ENCODE measurements around the gene MFSD6.
A peak's percentile ranks its signal among the peaks of the same experiment; 100 is the strongest.

Gene MFSD6

DNA sequence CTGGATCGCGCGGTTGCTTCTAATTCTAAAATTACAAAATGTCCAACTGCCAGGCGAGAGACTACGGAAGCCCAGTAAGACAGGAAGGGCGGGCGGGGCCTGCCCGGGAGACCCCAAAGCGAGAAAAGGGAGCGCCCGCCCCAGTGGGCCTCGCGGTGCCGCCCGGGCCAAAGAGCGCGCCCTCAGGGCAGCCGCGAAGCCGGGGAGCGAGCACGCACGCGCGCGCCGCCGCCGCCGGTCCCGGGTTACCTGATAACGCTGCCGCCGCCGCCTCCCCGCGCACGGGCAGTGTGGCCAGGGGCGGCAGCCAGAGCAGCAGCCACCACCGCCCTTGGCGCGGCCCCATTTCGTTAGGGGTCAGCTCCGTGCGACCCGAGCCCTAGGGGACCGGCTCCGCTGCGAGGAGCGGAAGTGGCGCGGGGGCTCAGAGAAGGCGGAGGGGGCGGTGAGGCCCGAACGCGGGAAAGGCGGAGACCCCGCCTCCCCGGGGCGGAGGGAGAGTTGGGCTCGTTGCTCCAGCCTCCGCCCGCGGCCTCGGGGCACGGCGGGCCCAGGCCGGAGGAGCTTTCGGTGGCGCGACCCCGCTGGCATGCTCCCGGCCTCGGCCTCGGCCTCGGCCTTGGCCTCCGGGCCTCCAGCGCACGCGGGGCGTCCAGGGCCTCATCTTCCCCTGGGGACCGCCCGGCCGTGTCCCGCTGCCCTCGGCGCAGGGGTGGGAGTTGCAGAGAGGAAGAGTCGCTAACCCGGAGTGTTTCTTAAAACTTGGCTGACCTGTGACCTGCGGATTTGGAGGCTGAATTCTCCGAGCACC lies 126.4 kb downstream of the MFSD6 start, which contains the start of gene NEMP2:
NEMP2 (minus strand) TSS at position 413 of the 811 bp plus-strand sequence; CDS start at position 346, 67 bp downstream.
- peak; percentile 90 to 93 for DNase-seq

DNA sequence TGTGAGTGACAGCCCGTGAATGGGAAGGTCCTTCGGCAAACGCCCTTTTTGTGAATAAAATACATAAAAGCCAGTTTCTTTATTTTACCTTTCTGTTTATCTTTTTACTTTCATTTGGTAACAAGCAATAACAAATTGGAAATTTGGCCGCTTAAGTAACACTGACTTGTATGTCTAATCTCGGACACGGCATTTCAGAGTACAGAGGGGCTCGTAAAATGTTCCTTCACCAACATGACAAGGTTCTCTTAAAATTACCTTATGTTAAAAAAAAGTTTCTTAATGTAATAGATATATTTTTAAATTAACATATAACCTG lies 126.9 kb downstream of the MFSD6 start:
- no peak for DNase-seq

DNA sequence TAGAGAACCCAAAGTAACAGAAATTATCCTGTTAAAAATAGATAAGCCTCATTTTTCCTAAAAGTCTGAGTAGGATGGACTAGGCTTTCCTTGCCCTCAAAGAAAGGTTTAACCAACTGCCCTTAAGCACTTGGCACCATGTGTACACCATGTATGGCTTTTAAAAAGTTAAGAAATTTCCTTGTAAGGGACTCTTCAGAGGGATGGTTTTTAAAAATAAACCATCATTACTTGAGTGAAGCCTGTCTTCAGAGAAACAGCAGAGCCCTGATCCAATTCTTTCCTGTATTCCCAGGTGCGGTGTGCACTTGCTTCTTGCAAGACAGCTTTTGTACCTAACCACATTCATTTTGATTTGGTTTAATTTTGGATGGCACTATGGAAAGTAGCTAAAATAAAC lies 127.4 kb downstream of the MFSD6 start:
- DNase-seq, result no peak

DNA sequence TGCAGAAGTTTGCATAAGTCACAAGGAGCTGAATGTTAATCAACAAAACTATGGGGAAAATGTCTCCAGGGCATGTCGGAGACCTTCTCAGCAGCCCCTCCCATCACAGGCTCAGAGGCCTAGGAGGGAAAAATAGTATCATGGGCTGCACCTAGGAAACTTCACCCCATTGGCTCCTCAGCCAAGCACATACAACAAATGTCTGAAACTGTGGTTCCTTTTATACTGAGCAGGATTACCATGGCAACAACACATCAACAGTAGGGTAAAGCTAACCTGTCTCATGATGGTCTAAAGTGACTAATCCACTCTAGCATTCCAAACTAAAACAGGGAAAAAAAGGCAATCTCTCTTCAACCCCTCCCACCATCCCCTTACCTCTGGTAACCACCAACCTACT lies 129.6 kb downstream of the MFSD6 start:
- DNase-seq, result no peak

DNA sequence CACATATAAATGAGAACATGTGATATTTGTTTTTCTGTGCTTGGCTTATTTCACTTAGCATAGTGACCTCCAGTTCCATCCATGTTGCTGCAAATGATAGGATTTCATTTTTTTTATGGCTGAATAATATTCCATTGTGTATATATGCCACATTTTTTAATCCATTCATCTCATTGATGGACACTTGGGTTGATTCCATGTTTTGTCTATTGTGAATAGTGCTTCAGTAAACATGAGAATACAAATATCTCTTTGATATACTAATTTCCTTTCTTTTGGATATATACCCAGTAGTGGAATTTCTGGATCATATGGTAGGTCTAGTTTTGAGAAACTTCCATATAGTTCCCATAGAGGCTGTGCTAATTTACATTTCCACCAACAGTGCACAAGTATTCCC lies 130.0 kb downstream of the MFSD6 start:
- DNase-seq, result no peak

DNA sequence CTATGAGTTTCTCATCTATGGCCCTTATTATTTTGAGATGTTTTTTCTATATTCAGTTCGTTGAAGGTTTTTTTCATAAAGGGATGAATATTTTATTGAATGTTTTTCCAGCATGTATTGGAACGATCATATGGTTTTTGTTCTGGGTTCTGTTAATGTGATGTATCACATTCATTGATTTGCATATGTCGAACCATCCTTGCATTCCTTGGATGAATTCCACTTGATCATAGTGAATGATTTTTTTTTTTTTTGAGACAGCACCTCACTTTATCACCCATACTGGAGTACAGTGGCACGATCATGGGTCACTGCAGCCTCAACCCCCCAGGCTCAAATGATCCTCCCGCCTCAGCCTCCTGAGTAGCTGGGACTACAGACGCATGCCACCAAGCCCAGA lies 131.9 kb downstream of the MFSD6 start:
- no peak for DNase-seq

DNA sequence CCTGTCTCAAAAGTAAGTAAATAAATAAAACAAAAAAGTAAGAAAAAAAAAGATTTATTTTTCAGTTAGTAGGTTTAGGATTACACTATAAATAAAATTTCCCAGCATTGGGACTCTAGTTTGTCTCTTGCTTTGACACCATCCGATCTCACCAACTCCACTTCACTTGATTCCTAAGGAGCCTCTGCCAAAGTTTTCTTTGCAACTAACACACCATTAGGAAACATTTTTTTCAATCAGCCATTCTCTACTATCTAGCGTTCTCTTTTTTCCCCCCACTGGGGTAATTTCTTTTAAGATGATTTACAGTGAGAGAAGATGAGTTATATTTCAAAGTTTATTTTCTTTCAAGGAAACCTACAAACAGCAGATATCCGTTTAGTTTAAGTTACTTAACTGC lies 136.9 kb downstream of the MFSD6 start:
- DNase-seq, result no peak

DNA sequence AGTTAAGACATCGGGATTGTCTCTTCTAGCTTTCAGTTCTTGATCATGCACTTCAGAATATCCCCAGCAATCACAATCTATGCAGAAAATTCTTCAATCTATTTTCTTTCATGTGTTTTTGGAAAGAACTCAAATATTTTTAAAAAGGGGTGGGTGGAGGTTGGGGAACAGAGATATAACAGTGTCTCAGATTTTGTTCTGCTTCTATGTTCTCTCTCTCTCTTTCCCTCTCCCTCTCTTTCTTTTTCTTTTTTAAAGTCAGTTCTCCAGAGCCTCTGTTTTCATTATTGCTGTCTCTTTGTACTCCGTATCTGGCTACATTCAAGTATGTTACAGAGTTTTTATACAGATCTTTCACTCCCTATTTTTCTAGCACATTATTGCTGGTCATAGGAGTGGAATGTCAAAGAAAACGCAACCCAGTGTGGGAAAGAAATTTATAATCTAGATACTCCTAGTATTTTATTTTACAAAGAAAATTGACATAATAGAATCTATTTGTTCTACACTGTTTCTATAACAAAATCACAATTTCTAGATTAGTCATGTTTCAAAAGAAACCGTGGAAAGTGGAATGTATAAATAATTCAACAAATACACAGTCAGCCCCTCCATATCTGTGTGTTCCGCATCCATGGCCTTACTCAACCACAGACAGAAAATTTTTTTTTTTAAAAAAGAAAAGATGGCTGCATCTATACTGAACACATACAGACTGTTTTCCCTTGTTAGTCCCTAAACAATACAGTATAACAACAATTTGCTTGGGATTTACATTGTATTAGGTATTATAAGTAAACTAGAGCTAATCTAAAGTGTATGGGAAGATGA lies 137.6 kb downstream of the MFSD6 start:
- DNase-seq, result no peak

DNA sequence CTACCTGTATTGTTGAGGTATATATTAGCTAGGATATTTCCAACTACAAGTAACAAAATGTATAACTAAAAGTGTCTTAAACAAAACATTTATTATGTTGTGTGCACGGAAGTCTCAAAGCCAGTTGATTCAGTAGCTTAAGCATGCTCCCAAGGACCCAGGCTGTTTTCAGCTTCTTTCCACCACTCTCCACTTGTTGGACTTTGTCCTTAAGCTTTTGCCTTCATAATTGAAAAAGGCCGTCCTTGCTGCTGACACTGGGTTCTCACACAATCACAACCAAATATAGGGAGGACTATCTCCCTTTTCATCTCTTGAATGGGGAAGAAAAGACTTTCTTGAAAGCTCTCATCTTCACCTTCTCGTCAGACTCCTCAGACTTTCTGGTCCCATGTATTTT lies 138.6 kb downstream of the MFSD6 start:
- no peak for DNase-seq

DNA sequence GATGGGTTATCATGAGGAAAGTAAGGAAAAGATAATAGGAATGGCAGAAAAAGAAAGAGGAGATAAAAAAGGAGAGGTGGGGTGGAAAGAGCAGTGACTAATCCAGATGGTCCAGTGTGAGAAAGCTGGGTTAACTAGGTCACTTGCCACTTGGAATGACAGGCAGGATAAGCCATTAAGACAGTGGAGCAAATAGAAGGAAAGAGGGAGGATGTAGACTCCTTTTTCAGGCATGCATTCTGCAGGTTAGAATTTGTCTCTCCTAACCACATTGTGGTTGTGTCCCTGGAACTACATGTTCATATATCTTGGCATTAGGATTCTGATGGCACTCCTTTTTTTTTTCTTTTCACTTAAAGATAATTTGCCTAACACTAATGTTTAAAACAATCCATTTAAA lies 139.7 kb downstream of the MFSD6 start:
- DNase-seq, result no peak

DNA sequence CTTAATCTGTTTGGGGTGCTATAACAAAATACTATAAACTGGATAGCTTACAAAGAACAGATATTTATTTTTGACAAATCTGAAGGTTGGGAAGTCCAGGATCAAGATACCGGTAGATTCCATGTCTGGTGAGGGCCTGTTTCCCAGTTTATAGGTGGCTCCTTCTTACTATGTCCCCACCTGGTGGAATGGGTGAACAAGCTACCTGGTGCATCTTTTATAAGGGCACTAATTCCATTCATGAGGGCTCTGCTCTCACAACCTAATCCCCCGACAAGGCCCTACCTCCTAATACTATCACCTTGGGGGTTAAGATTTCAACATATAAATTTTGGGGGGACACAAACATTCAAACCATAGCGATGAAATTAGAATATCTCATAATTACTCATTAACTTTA lies 142.0 kb downstream of the MFSD6 start:
- DNase-seq, result no peak

Data from activated T-cell treated with anti-CD3 and anti-CD28 coated beads, Interleukin-2, amount 50 U/mL, for 48 hours (primary cell).